K562 (cell line): ENCODE measurements around the gene ETV4. TPM values are rescaled to one million over a fixed set of nuclear protein-coding genes. Genes with fewer than 3 reads are reported as not detected.
A peak's percentile ranks its signal among the peaks of the same experiment; 100 is the strongest.

Experiments
- ATAC-seq: fragments of 200-7000 bp; cut with Tn5 transposase; 3 replicates; pipeline ENCODE4 v1.9.1; 2020; ENCODE audit warnings: moderate library complexity
- BruUV-seq: library from RNA; stranded (reverse); fragments of 400-500 nt; replicated peaks from 2 replicates; lab custom pipeline; 2021; lab: Mats Ljungman, UMichigan
- CTCF ChIA-PET: fragments of 300-600 bp; formaldehyde crosslinking; extraction: SDS; loops from one replicate; lab custom pipeline; 2021; ENCODE audit warnings: low intra/inter-chr PET ratio; lab: Yijun Ruan, JAX
- POLR2A ChIA-PET: fragments of 300-600, 350-650 bp; sonication (Branson Sonifier 250); formaldehyde crosslinking; extraction: SDS; loops from one replicate; lab custom pipeline; 2021; ENCODE audit warnings: antibody characterized with exemption, inconsistent platforms; lab: Yijun Ruan, JAX
- DNase-seq, 4 experiments: peaks; one replicate each; pipeline versions ENCODE4 v3.0.0 to v3.0.0-alpha.2; 2011 to 2018; ENCODE audit warnings: low spot score in 3 of 4, mixed read lengths in 3 of 4; ENCODE audit errors: extremely low read depth in 1 of 4
- FAIRE-seq: peaks from 2 replicates; lab custom pipeline; 2011; peaks lifted over from hg19 to GRCh38; lab: Jason Lieb, UNC
- H2AFZ ChIP-seq: 2 replicates; pipeline ENCODE4 v1.6.0; 2011; ENCODE audit warnings: low read depth, low read length, control low read depth, inconsistent platforms
- H3K27ac ChIP-seq: fragments of 200-600 bp; 3 replicates; pipeline ENCODE4 v1.8.0; 2011; ENCODE audit warnings: low read depth, mild to moderate bottlenecking, control low read depth, inconsistent platforms, low read length, moderate library complexity, mixed read lengths; ENCODE audit errors: extremely low read depth
- H3K27me3 ChIP-seq, 2 experiments: fragments of 300-600 bp in 1 of 2; 2 replicates in 1 of 2; 3 replicates in 1 of 2; pipeline versions ENCODE4 v1.6.0 to v1.8.0; 2011; ENCODE audit warnings: inconsistent platforms in 2 of 2, low read length in 2 of 2, mild to moderate bottlenecking in 1 of 2, mixed read lengths in 1 of 2, moderate library complexity in 1 of 2; ENCODE audit not compliant: control insufficient read depth in 2 of 2, insufficient read depth in 2 of 2
- H3K36me3 ChIP-seq: fragments of 300-600 bp; 3 replicates; pipeline ENCODE4 v1.8.0; 2011; ENCODE audit warnings: mild to moderate bottlenecking, low read length, inconsistent platforms; ENCODE audit not compliant: control insufficient read depth, insufficient read depth
- H3K4me1 ChIP-seq, 2 experiments: fragments of 200-600 bp in 1 of 2; replicated peaks in 1 of 2; 2 replicates in 1 of 2; 3 replicates in 1 of 2; pipeline versions ENCODE4 v1.5.1 to v1.8.0; 2011; ENCODE audit warnings: inconsistent platforms in 2 of 2, low read length in 2 of 2, mild to moderate bottlenecking in 1 of 2, mixed read lengths in 1 of 2, moderate library complexity in 1 of 2; ENCODE audit not compliant: control insufficient read depth in 2 of 2, insufficient read depth in 2 of 2
- H3K4me2 ChIP-seq: 2 replicates; pipeline ENCODE4 v1.6.1; 2011; ENCODE audit warnings: low read length, control low read depth, inconsistent platforms, mixed read lengths; ENCODE audit not compliant: insufficient read depth
- H3K4me3 ChIP-seq: fragments of 200-600 bp; sonication (generic), shearing (Covaris generic); 2 replicates; pipeline ENCODE4 v1.5.1; 2016; ENCODE audit warnings: control low read depth, inconsistent platforms
- H3K79me2 ChIP-seq: fragments of 200-600 bp; 3 replicates; pipeline ENCODE4 v1.8.0; 2011; ENCODE audit warnings: low read length, inconsistent platforms; ENCODE audit not compliant: control insufficient read depth, insufficient read depth
- H3K9ac ChIP-seq, 2 experiments: 2 replicates each; pipeline versions ENCODE4 v1.6.0 to v1.6.1; 2011; ENCODE audit warnings: low read depth in 2 of 2, low read length in 2 of 2, control low read depth in 1 of 2, inconsistent platforms in 1 of 2, mild to moderate bottlenecking in 1 of 2, mixed read lengths in 1 of 2; ENCODE audit not compliant: insufficient read depth in 1 of 2
- H3K9me1 ChIP-seq: one replicate; pipeline ENCODE4 v1.6.0; 2011; ENCODE audit warnings: inconsistent platforms, mild to moderate bottlenecking, low read length, moderate library complexity; ENCODE audit not compliant: control insufficient read depth, insufficient read depth
- H3K9me3 ChIP-seq: replicated peaks from 2 replicates; pipeline ENCODE4 v1.5.1; 2011; ENCODE audit warnings: low read depth, low read length, inconsistent platforms; ENCODE audit not compliant: control insufficient read depth, insufficient read depth
- H4K20me1 ChIP-seq: replicated peaks from 2 replicates; pipeline ENCODE4 v1.6.1; 2011; ENCODE audit warnings: low read length, inconsistent platforms, mixed read lengths; ENCODE audit not compliant: control insufficient read depth, insufficient read depth
- BRF2 ChIP-seq: IDR thresholded peaks from 3 replicates; pipeline ENCODE4 v1.6.1; 2011; ENCODE audit warnings: borderline replicate concordance, mild to moderate bottlenecking; ENCODE audit not compliant: insufficient read length, insufficient read depth
- C11orf30 ChIP-seq: fragments of 450-650 bp; IDR thresholded peaks from 2 replicates; pipeline ENCODE4 v1.6.1; 2016; ENCODE audit warnings: low read depth, mild to moderate bottlenecking
- CHD2 ChIP-seq: IDR thresholded peaks from 2 replicates; pipeline ENCODE4 v1.6.1; 2011; ENCODE audit warnings: low read depth, low read length
- EGR1 ChIP-seq: fragments of 450-650 bp; conservative IDR thresholded peaks from 2 replicates; pipeline ENCODE4 v1.6.1; 2017; ENCODE audit warnings: mild to moderate bottlenecking
- EP300 ChIP-seq: IDR thresholded peaks from 2 replicates; pipeline ENCODE4 v1.6.1; 2012; ENCODE audit warnings: low read length, improper control_type of control experiment
- FOXA1 ChIP-seq: fragments of 450-650 bp; IDR thresholded peaks from 2 replicates; pipeline ENCODE4 v1.6.1; 2016; ENCODE audit warnings: mild to moderate bottlenecking, borderline replicate concordance
- HLTF ChIP-seq: fragments of 450-650 bp; IDR thresholded peaks from 2 replicates; pipeline ENCODE4 v1.6.1; 2016
- MCM2 ChIP-seq: fragments of 450-650 bp; IDR thresholded peaks from 2 replicates; pipeline ENCODE4 v1.6.1; 2017; ENCODE audit warnings: low read depth, mild to moderate bottlenecking
- MECOM ChIP-seq: fragments of 250-450 bp; sonication (Bioruptor Pico); IDR thresholded peaks from 2 replicates; pipeline ENCODE4 v1.8.0; 2022; ENCODE audit warnings: inconsistent platforms
- NFIC ChIP-seq: fragments of 450-650 bp; IDR thresholded peaks from 2 replicates; pipeline ENCODE4 v1.6.1; 2017; ENCODE audit warnings: mild to moderate bottlenecking, inconsistent platforms
- RBM17 ChIP-seq: fragments of 200-400 bp; formaldehyde crosslinking; IDR thresholded peaks from 2 replicates; pipeline ENCODE4 v1.6.1; 2017; ENCODE audit warnings: low read depth, mild to moderate bottlenecking, low read length, borderline replicate concordance
- SRSF7 ChIP-seq: fragments of 200-400 bp; formaldehyde crosslinking; optimal IDR thresholded peaks from 2 replicates; pipeline ENCODE3; 2017; ENCODE audit warnings: mild to moderate bottlenecking, low read depth, low read length
- TAF9B ChIP-seq: fragments of 450-650 bp; IDR thresholded peaks from 2 replicates; pipeline ENCODE4 v1.6.1; 2018; ENCODE audit warnings: mild to moderate bottlenecking; ENCODE audit not compliant: partially characterized antibody
- TGIF2 ChIP-seq: sonication (generic); formaldehyde crosslinking; IDR thresholded peaks from 2 replicates; pipeline ENCODE4 v1.8.1; 2022; ENCODE audit warnings: mild to moderate bottlenecking, missing genetic modification reagents, moderate library complexity
- THRB ChIP-seq: fragments of 450-650 bp; formaldehyde crosslinking; conservative IDR thresholded peaks from 2 replicates; pipeline ENCODE4 v1.4.0; 2022; ENCODE audit warnings: mild to moderate bottlenecking, missing genetic modification characterization
- ZKSCAN1 ChIP-seq: fragments of 150-350 bp; IDR thresholded peaks from 2 replicates; pipeline ENCODE4 v1.6.1; 2016; ENCODE audit warnings: low read depth, low read length
- ZNF644 ChIP-seq: fragments of 200-800 bp; sonication (Bioruptor generic); IDR thresholded peaks from 2 replicates; pipeline ENCODE4 v1.6.1; 2016; ENCODE audit warnings: low read depth, missing genetic modification characterization, missing compliant biosample characterization
- ZNF76 ChIP-seq: fragments of 250-450 bp; sonication (Bioruptor Pico); IDR thresholded peaks from 2 replicates; pipeline ENCODE4 v1.4.0; 2020; ENCODE audit warnings: mild to moderate bottlenecking, moderate library complexity, borderline replicate concordance
- WGBS: fragments of 100-300 bp; shearing (Covaris generic); methylation state at CpG from one replicate; pipeline ENCODE4 v1.1.6; 2016; ENCODE audit warnings: low coverage, mixed read lengths; ENCODE audit not compliant: insufficient coverage; ENCODE audit errors: missing lambda C conversion rate; 5-methylcytosine and 5-hydroxymethylcytosine counted together
- in situ Hi-C: fragments of 300-500 bp; cut with MboI; formaldehyde crosslinking; loops from 4 replicates; pipeline ENCODE4 v1.15.0; 2018; ENCODE audit warnings: inconsistent platforms, mixed read lengths
- intact Hi-C: fragments of 100-400 bp; cut with micrococcal nuclease; formaldehyde crosslinking; loops from 2 replicates; pipeline ENCODE4 v1.14.2; 2022
- polyA plus RNA-seq, 8 experiments: library from polyadenylated mRNA; depleted of rRNA in 4 of 8; stranded (reverse) in 5 of 8; unstranded in 3 of 8; fragments of >200 nt; fragmentation: Nextera tagmentation in 2 of 8; fragmentation: Illumina TruSeq in 1 of 8; extraction: Ambion mirVana in 2 of 8; extraction: Trizol in 1 of 8; gene quantifications; 2 replicates each; pipeline versions ENCODE4 v1.2.1 to v1.2.3, GENCODE V29; 2011 to 2014; ENCODE audit warnings: inconsistent platforms in 1 of 8, missing spikeins in 1 of 8
- total RNA-seq, 7 experiments: library from RNA; depleted of rRNA in 6 of 7; stranded (reverse); fragments of >200 nt in 6 of 7; fragmentation: Illumina TruSeq in 2 of 7; extraction: Trizol in 2 of 7; gene quantifications; 2 replicates each; pipeline versions ENCODE4 v1.2.1 to v1.2.3, GENCODE V29; 2011 to 2021; ENCODE audit warnings: low replicate concordance in 1 of 7
- TF ChIP-seq, protein P1 (sequence below): IDR thresholded peaks from 2 replicates; pipeline ENCODE4 v1.6.1; 2012; ENCODE audit warnings: low read depth, low read length, improper control_type of control experiment, borderline replicate concordance
- TF ChIP-seq, protein P2 (sequence below): fragments of 450-650 bp; IDR thresholded peaks from 2 replicates; pipeline ENCODE4 v1.6.1; 2016; ENCODE audit warnings: low read depth, mild to moderate bottlenecking, moderate library complexity

ETV4 gene
- total and polyA plus RNA-seq, 9 of the 15 experiments (the other 6 are each of a cell fraction or from before 2014, with no cell fraction given), result 5.5 to 66.3 (median 28.2) TPM

GRCh38 chr17:43556292-43556691 lies 10.2 kb upstream of the ETV4 start:
- Histone ChIP-seq H3K4me2 (peak overlapping the region; percentile 70), H3K27ac (peak overlapping the region; percentile 85), H3K27me3 (no peaks in the 10 kb centered on the region), H3K4me3 (no peak overlapping the region), H3K36me3 (no peaks in the 10 kb centered on the region), H2AFZ (peak overlapping the region; percentile 93), H3K4me1 (peaks cover 16 to 27% of the 10 kb centered on the region in 2 experiments; a peak in 4 of 5 replicates), H3K9me1 (no peaks in the 10 kb centered on the region), H3K79me2 (no peaks in the 10 kb centered on the region), H4K20me1 (no peaks in the 10 kb centered on the region), H3K9ac (peak overlapping the region; percentile 50 to 54; a peak in 3 of 4 replicates), H3K9me3 (no peaks in the 10 kb centered on the region)
- FAIRE-seq (peak; percentile 98), DNase-seq (peak; percentile 80 to 93 (median 86)), ATAC-seq (peak; percentile 97)
- CTCF ChIA-PET, result interaction anchor here (1.1 kb wide), 1 partner anchor 35 kb away, joined by 3 read pairs; no protein-coding TSS in a partner anchor
- in situ Hi-C loops (no loop called here), intact Hi-C loops (no loop called here)
- WGBS, result 2% methylated on average over 5 of the region's 5 CpGs
- POLR2A ChIA-PET, result interaction anchor here (0.7 to 1.8 kb wide), 7 partner anchors 9 to 205 kb away, joined by 3 to 6 read pairs (median 4); no protein-coding TSS in a partner anchor
- no TSS peak for BruUV-seq
- TF ChIP-seq TAF9B (peak; percentile 56), EP300 (peak; percentile 66), ZKSCAN1 (no peak), EGR1 (no peak), ZNF644 (tag) (no peak), HLTF (no peak), ZNF76 (no peak), MCM2 (no peak), NFIC (0 out of 2 replicates have a peak, but pooled peaks have one; percentile 14), FOXA1 (no peak), TGIF2 (no peak), RBM17 (no peak), THRB (CRISPR knock-in tag) (no peak), C11orf30 (peak; percentile 97), MECOM (CRISPR knock-in tag) (no peak), BRF2 (no peak), SRSF7 (no peak), CHD2 (no peak)
- TF ChIP-seq, protein P1, sequence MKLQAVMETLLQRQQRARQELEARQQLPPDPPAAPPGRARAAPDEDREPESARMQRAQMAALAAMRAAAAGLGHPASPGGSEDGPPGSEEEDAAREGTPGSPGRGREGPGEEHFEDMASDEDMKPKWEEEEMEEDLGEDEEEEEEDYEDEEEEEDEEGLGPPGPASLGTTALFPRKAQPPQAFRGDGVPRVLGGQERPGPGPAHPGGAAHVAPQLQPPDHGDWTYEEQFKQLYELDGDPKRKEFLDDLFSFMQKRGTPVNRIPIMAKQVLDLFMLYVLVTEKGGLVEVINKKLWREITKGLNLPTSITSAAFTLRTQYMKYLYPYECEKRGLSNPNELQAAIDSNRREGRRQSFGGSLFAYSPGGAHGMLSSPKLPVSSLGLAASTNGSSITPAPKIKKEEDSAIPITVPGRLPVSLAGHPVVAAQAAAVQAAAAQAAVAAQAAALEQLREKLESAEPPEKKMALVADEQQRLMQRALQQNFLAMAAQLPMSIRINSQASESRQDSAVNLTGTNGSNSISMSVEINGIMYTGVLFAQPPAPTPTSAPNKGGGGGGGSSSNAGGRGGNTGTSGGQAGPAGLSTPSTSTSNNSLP, result 0 out of 2 replicates have a peak, but pooled peaks have one; percentile 24
- TF ChIP-seq, protein P2, sequence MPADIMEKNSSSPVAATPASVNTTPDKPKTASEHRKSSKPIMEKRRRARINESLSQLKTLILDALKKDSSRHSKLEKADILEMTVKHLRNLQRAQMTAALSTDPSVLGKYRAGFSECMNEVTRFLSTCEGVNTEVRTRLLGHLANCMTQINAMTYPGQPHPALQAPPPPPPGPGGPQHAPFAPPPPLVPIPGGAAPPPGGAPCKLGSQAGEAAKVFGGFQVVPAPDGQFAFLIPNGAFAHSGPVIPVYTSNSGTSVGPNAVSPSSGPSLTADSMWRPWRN, result peak; percentile 82
